Body of pancreas (tissue), 4 donors: Measurements from ENCODE around the gene KIFC3.

Source experiments
- POLR2A ChIP-seq, 3 donors: fragments of 450-650 bp; IDR thresholded peaks; one replicate each; pipeline ENCODE4 v1.6.1; 2016; ENCODE audit warnings: antibody characterized with exemption in 3 of 3, mild to moderate bottlenecking in 2 of 3
- TF ChIP-seq, protein P1 (sequence below), 7 experiments: fragments of 450-650 bp in 4 of 7; fragments of 200-600 bp in 3 of 7; sonication (generic) in 3 of 7; IDR thresholded peaks; one replicate each; pipeline ENCODE4 v1.5.1; 2016 to 2019; ENCODE audit warnings: antibody characterized with exemption in 7 of 7

DNA sequence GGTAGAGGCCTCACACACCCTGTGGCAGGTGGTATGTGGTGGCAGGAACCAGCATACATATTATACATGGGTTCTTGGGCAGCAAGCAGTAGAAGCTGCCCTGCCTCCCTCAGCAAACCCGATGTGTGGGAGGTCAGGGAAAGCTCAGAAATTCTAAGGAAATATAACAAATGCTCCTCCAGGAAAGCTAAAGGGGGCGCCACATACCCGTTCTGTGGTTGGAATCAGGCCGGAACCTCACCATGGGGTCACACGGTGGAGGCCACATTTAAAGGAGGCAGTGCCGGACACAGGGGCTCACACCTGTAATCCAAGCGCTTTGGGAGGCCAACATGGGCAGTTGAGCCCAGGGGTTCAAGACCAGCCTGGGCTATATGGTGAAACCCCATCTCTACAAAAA, 79.1 kb downstream of the KIFC3 start:
- TF ChIP-seq, protein P1, sequence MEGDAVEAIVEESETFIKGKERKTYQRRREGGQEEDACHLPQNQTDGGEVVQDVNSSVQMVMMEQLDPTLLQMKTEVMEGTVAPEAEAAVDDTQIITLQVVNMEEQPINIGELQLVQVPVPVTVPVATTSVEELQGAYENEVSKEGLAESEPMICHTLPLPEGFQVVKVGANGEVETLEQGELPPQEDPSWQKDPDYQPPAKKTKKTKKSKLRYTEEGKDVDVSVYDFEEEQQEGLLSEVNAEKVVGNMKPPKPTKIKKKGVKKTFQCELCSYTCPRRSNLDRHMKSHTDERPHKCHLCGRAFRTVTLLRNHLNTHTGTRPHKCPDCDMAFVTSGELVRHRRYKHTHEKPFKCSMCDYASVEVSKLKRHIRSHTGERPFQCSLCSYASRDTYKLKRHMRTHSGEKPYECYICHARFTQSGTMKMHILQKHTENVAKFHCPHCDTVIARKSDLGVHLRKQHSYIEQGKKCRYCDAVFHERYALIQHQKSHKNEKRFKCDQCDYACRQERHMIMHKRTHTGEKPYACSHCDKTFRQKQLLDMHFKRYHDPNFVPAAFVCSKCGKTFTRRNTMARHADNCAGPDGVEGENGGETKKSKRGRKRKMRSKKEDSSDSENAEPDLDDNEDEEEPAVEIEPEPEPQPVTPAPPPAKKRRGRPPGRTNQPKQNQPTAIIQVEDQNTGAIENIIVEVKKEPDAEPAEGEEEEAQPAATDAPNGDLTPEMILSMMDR (IDR thresholded peaks at IDR 0.05), result peak in 1 of 7 experiments; percentile 12
- TF ChIP-seq POLR2A (IDR thresholded peaks at IDR 0.05), result no peak
